OCI-M1 (cell line): ENCODE measurements around the gene RGS16.

Source experiments
- DNase-seq: peaks from one replicate; lab custom pipeline; 2025; lab: John Stamatoyannopoulos, UW

RGS16 gene

DNA sequence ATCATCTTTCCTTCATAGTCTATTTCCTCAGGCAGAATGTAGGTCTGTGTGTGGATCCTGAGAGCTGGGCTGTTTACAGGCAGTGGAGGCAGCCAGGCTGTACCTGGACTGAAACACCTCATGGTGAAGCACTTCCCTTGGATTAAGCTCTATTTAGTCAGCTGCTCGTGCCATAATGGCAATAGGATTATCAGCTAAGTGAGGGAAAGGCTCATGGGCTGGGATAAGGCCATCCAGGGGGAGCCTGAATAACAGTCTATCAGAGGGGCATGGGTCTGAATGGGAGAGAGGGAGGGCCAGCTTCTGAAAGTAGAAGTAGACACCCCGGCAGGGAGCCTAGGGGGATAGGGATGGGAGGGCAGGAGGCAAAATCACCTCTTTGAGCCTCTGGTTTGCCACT is 23.5 kb downstream of the RGS16 start:
- no peak for DNase-seq

GRCh38 chr1:182575540-182576149 is 28.5 kb downstream of the RGS16 start:
- DNase-seq = no peak

- no peak for DNase-seq
Measured at GRCh38 chr1:182574156-182574555, 30.0 kb downstream of the RGS16 start.

- DNase-seq = no peak
Measured at GRCh38 chr1:182570611-182570970, 33.6 kb downstream of the RGS16 start.

- no peak for DNase-seq
Measured at GRCh38 chr1:182569939-182570610, 34.1 kb downstream of the RGS16 start.

GRCh38 chr1:182568647-182569284 is 35.4 kb downstream of the RGS16 start:
- no peak for DNase-seq

GRCh38 chr1:182567629-182568028 is 36.6 kb downstream of the RGS16 start:
- no peak for DNase-seq

- DNase-seq = no peak
Measured at GRCh38 chr1:182565537-182565936, 38.7 kb downstream of the RGS16 start.

DNA sequence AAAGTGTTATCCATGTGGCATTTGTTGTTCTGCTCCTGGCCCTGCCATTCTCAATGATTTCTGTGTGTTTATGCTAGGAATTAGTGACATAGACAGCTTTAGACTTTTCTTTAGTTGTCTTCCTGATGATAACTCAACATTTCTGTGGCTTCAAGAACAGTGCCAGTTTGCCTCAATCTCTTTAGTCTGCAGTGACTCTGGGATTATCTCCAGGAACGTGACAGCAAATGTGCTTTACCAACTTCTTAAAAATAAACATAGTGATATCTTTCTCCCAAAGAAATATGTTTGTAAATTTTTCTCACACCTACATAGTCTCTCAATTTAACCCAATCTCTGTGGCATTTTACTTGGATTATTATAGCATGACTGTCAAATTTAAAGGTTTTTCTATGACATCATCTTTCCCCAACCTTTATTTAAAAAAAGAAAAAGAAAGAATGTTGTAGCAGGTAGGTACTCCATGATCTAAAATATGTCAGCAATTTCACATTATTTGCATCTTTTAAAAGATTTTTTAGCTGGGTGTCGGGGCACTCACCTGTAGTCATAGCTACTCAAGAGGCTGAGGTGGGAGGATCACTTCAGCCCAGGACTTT is 39.7 kb downstream of the RGS16 start:
- DNase-seq = no peak

DNA sequence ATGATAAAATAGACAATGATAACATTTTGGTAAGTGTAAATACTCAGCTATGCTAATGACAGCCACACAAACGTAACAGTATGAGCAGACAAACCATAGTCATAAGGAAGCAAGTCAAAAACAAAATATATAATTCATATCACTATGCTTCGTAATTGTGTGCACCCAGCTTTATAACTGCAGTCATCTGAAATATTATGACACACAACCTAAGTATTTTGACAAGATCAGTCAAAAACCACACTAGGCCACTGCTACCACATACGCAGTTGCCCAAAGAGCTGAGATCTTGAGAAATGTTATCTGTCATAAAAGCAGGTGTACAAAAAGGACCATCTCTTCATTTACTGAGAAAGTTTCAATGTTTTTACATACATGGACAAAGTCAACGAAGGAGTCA is 41.1 kb downstream of the RGS16 start:
- no peak for DNase-seq

GRCh38 chr1:182561456-182561855 is 42.7 kb downstream of the RGS16 start:
- no peak for DNase-seq

- no peak for DNase-seq
Measured at GRCh38 chr1:182560392-182560984, 43.7 kb downstream of the RGS16 start.

DNA sequence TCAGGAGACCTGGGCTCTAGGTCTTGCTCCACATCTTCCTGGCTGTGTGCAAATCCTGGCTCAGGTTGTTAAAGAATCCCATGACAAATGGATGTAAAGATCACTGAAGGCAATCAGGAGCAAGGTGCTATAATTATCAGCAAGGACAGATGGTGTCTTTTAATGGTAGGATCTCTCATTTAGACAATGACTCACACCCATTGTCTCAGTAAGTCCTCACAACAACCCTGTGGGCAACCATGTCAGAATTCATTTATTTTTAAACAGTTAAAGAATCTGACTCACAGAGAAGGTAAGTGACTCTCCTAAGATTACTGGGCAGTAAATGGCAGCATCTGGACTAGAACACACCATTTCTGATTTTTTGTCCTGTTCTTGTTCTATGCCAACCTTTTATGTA is 47.9 kb downstream of the RGS16 start:
- no peak for DNase-seq

- DNase-seq = no peak
Measured at GRCh38 chr1:182555493-182555892, 48.7 kb downstream of the RGS16 start.

DNA sequence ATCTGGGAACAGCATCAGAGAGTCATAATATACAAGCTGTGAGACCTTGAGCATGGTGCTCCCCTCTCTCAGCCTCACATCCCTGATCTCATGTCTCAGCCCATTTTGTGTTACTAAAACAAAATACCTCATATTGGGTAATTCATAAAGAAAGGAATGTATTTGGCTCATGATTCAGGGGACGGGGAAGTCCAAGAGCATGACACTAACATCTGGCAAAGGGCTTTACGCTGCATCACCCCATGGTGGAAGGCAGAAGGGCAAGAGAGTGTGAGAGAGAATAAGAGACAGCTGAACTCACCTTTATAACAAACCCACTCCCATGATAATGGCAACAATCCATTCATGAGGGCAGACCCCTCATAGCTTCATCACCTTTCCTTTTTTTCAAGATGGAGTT is 51.7 kb downstream of the RGS16 start:
- no peak for DNase-seq

DNA sequence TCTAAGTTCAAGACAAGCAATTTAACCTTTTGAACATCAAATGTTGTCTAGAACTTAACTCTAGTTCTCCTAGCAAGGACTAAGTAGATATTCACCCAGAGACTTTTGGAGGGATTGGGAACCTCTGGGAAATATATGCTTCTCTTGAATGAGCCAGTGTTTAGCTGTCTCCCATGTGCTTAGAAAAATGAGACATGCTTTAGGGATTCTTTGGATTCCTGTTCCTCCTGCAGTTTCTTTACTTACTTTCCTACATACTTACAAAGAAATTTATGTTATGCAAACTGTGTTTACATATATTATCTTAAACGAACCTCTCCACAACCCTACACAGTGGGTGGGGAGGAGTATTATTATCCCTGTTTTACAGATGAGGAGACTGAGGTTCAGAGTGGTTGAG is 54.4 kb downstream of the RGS16 start:
- no peak for DNase-seq

GRCh38 chr1:182549346-182549745 is 54.8 kb downstream of the RGS16 start:
- DNase-seq = no peak
